DMS 273 (cell line): ENCODE measurements around the gene PHF13.
"Not testable (repeated sequence)": the region's sequence is repeated elsewhere in the genome, so short reads cannot be mapped to it uniquely, and the experiment has no call there.

Experiments
- DNase-seq: peaks from one replicate; lab custom pipeline; 2025; ENCODE audit not compliant: unreplicated experiment; lab: John Stamatoyannopoulos, UW

Gene PHF13

DNA sequence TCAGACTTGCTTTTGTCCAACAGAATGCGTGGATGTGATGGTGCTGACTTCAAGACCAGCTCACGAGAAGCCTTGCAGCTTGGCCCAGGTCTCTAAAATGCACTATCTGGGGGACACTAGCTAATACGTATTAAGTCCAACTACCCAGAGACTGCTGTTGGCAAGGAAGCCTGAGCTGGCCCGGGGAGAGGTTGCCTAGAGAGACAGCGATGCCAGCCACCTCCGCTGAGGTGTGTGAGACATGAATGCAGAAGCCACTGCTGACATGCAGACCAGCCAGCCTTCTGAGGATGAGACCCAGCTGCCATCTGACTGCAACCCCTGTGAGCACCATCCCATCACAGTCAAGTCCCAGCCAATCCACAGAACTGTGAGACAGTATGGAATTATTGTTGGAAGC lies 43.6 kb downstream of the PHF13 start:
- DNase-seq = no peak

DNA sequence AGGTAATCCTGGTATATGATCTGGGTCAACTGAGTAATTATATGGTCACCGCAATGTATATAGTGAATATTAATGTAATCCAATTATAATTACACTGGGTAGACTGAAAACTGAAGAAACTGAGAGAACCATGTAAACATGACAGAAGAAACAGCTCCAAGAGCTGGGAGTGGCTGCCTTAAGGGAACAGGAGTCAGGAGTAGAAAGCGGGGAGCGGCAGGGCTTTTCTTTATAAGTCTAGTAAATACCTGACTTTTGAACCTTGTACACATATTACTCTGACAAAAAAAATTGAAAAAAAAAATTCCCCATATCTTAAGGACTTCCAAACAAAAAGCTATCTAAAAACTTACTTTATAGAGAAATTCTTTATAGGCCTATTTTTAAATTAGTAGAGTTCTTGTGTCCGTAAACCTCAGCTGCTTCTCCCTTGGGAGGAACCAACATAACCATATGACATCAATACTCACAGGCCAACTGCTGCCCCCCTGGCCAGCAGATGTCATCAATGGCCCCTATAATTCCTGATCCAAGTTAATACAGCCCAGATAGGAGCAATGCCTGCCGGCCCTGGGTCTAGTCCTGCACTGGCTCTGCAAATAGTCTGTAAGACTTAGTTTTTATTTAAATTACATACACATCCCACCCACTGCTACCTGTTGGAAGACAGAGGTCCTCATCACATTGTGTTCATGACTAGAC lies 45.0 kb downstream of the PHF13 start:
- no peak for DNase-seq

- DNase-seq = no peak
These were observed 47.0 kb downstream of the PHF13 start for GRCh38 chr1:6660415-6661049.

- DNase-seq = not testable (repeated sequence)
These were observed 48.9 kb downstream of the PHF13 start for GRCh38 chr1:6662468-6662867.

- no peak for DNase-seq
These were observed 53.2 kb downstream of the PHF13 start for GRCh38 chr1:6666696-6667095.

DNA sequence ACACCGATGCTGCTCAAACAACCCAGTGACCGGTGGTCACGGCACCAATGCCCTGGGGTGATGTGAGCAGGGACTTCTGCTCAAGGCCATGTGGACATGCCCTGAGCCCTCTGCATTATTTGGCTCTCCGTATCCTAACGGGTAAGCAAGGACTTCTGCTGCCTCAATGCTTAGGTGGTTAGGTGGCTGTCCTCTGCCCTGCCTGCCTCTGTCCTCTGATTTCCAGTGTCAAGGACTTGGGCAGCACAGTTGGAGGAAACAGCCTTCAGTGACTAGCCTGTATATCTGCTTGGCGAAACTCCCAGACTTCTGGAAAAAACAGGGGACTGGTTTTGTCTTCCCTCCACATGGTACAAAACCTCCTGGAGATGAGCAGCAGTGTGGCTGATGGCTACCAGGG lies 53.6 kb downstream of the PHF13 start:
- no peak for DNase-seq

DNA sequence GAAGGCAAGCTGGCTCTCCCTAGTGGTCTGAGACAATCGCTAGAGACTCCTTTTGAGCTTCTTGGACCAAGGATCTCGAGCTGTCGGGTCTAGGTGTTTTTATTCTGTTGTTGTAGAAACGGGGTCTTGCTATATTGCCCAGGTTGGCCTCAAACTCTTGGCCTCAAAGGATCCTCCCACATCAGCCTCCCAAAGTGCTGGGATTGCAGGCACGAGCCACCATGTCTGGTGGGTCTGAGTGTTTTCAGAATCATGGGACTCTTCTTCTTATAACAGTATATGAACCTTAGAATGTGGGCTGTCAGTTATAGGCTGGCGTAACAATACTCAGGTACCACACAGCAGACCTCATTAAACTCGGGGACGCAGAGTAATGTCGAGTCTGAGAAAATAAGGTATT lies 55.0 kb downstream of the PHF13 start:
- no peak for DNase-seq

DNA sequence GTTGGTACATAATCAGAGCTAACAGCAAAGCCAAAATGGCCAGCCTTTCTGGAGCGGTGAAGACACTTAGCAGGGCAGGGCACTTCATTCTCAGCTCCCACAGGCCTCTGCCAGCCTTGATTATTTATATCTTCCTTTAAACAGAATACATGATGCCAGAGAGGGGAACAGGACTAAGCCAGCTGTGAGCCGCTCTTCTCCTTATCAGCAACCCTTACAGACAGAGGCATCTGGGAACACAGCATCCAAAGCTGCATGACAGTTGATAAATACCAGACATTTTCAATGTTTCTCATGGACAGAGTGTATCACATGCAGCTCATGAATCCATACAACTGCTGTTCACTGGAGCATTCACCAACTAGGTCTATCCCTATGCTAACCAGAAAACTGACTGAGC lies 59.0 kb downstream of the PHF13 start:
- DNase-seq = no peak
